IPS-15b (cell line): Measurements from ENCODE around the gene MPRIP.
"Not testable (repeated sequence)": the region's sequence is repeated elsewhere in the genome, so short reads cannot be mapped to it uniquely, and the experiment has no call there.

ENCODE experiments used
- H3K27me3 ChIP-seq: one replicate; pipeline ENCODE4 v1.6.1; 2013; ENCODE audit warnings: low read length; ENCODE audit not compliant: control insufficient read depth, insufficient read depth
- H3K36me3 ChIP-seq: one replicate; pipeline ENCODE4 v1.6.1; 2013; ENCODE audit warnings: low read length; ENCODE audit not compliant: control insufficient read depth, insufficient read depth
- H3K4me1 ChIP-seq: one replicate; pipeline ENCODE4 v1.6.1; 2013; ENCODE audit warnings: mild to moderate bottlenecking, low read length; ENCODE audit not compliant: control insufficient read depth, insufficient read depth
- H3K4me3 ChIP-seq: one replicate; pipeline ENCODE4 v1.5.1; 2013; ENCODE audit warnings: low read depth, low read length
- H3K9ac ChIP-seq: one replicate; pipeline ENCODE4 v1.6.1; 2013; ENCODE audit warnings: low read depth, mild to moderate bottlenecking, low read length
- H3K9me3 ChIP-seq: one replicate; pipeline ENCODE4 v1.6.1; 2013; ENCODE audit warnings: mild to moderate bottlenecking, low read length; ENCODE audit not compliant: control insufficient read depth, insufficient read depth

The MPRIP gene

DNA sequence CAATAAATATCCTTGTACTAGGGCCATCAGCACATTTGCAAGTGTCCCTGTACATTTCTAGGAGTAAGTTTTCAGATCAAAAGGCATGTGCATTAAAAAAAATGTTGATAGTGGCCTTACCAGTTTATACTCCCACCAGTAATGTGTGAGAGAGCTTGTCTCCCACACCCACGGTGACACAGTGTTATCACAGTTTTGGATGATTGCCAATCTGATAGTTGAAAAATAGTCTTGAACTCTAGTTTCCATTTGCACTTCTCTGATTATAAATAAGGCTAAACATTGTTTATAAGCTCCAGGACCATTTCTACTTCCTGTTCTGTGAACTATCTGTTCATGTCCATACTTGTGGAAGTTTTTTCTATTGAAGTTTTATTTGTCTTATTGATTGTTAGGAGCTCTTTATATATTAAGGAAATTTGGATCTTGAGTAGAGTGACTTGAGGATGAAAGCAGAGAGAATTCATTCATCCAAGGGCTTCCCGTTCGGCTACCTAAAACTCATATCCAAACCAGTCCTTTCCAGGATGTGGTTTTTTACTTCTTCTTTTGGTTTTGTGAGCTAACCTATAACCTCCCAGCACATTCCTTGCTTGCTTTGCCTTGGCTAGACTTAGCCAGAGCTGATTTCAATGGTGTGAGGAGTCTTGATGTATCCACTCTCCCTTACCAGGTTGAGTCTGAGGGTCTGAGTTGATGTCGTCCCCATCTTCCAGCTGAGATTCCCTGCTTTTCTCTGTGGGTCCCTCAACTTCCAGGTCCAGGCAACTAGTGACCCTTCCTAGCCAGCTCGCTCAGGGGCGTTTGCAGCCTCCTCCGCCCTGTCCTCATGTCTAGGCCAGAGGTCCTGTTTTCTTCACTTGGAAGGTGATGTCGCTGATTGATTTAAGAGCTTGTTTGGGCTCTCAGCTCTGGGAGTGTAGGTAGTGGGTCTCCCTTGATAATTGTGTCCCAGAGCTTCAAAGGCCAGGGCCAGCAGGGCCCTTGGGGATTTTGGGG is 25.8 kb upstream of the MPRIP start:
- H3K9me3 ChIP-seq, H3K36me3 ChIP-seq, H3K27me3 ChIP-seq, H3K4me3 ChIP-seq, H3K4me1 ChIP-seq, H3K9ac ChIP-seq: not testable (repeated sequence)

DNA sequence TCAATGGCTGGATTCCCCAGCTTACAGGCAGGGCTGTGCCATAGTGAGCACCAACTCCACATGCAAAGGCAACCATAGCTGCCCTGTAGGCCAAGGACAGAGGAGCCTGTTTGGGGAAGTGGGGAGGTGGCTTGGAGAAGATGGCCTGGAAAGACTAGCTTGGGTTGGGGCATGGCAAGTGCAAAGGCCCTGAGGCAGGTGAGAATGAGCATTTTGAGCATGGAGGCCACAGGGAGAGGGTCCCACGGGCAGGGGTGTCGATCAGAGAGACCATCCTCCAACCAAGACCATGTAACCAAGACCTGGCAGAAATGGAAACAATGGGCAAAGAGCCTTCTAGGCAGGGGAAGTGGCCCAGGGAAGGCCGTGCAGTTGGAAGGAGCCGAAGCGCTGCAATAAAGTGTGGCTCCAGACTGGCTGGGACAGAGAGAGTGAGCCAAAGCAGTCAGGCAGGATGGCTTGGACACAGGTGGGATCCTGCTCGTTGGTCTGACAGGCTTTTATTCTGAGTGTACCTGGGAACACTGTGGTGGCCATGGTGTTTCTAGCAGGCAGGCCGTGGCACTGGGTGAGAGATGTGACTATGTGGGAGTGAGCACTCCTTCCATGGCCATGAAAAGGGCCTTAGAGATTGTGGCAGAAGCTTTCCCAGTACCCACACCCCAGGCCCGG is 24.8 kb upstream of the MPRIP start:
- Histone ChIP-seq H3K9ac (no peak overlapping the region), H3K4me3 (no peak overlapping the region), H3K27me3 (no peaks in the 10 kb centered on the region), H3K4me1 (no peaks in the 10 kb centered on the region), H3K9me3 (no peaks in the 10 kb centered on the region), H3K36me3 (no peaks in the 10 kb centered on the region)

DNA sequence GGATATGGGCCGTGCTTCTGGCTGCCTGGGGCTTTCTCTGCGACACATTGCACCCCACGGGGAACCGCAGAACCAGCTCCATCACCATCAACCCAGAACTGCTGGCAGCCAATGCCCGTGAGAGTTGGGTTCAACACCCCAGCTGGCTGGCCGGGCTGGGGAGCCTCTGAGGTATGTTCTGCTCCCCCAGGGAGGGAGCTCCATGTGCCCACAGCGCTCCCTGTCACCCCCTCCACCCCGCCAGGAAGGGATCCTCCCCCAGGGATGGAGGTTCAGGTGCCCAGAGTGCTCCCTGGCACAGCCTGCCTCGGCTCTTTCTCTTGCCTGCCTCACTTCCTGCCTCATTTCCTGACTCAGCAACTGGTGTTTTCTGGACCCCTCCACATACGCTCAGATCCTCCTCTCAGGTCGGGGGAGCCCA is 24.2 kb upstream of the MPRIP start:
- H3K9ac ChIP-seq, result no peak overlapping the region
- H3K9me3 ChIP-seq, result no peaks in the 10 kb centered on the region
- H3K4me3 ChIP-seq, result no peak overlapping the region
- no peaks in the 10 kb centered on the region for H3K36me3 ChIP-seq
- no peaks in the 10 kb centered on the region for H3K27me3 ChIP-seq
- no peaks in the 10 kb centered on the region for H3K4me1 ChIP-seq

DNA sequence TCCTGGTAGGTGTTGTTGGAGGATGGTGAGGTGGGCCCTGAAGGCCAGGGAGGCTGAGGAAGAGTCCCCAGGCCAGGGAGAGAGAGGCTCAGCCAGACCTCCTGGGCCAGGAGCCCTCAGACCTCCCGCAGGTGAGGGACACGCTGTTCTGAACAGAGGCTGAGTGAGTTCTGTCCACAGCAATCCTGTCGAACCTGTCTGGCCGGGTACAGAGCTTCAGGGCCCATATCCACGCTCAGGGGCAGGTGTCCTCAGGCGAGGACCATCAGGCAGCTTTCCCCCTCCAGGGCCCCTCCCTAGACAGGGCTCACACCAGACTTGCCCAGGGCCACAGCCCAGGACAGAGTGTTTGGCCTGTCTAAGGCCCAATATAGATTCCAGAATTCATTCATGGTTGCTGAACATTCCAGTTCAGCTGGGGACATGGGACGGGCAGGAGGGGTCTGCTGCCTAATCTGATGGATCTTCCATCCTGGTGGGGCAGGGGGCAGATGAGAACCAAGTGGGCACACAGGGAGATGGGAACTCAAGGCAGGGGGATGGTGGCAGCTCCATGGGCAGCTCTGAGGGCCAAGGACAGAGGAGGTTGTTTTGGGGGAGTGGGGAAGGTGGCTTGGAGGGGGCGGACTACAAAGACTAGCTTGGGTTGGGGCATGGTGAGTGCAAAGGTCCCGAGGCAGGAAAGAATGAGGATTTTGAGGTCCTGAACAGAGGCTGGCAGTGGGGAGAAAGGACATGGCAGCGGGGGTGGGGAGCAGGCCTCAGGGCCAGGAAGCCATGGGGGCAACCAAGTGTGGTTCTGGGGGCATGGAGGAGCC is 23.4 kb upstream of the MPRIP start:
- Histone ChIP-seq H3K9ac (no peak overlapping the region), H3K4me3 (no peak overlapping the region), H3K4me1 (no peaks in the 10 kb centered on the region), H3K9me3 (no peaks in the 10 kb centered on the region), H3K36me3 (no peaks in the 10 kb centered on the region), H3K27me3 (no peaks in the 10 kb centered on the region)

DNA sequence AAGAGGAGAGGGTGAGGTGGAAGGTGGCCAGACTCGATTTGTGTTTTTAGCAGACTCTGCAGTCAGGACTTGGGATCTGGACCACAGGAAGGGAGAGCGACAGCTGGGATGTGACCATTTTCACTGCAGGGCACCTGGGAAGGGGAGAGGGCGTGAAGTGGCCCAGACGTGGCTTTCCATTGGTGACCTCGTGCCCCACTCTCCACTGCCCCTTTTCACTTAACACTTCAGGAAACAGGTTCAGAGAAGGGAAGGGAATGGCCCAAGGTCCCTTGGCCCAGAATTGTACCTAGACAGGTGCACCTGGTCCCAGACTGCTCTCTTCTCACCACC is 22.9 kb upstream of the MPRIP start:
- Histone ChIP-seq H3K36me3 (no peaks in the 10 kb centered on the region), H3K27me3 (no peaks in the 10 kb centered on the region), H3K9ac (no peak overlapping the region), H3K4me3 (no peak overlapping the region), H3K4me1 (no peaks in the 10 kb centered on the region), H3K9me3 (no peaks in the 10 kb centered on the region)

DNA sequence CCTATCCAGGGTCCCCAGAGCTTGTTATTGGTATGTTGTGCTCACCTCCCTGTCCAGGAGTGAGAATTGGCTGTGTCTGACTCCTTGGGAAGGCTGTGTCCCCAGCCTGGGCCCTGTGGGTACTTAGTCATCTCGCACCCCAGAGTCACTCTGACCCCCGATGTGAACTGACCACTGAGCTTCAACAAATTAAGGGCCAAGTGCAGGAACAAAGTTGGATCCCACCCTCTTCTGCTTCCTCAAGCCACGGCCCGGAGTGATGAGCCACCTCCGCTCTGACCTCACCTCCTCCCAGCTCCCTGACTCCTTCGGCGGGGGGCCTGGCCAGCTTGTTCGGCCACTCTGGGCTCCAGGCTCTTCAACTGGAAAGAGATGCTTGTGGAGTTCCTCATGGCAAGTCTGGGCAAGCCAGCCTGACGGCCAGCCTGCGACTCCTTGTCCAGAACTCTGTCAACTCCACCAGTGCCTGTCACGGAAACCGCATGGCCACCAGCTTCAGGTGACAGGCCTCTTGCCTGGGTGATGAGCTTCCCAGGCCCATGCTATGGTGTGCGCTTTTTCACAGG is 22.3 kb upstream of the MPRIP start:
- H3K4me3 ChIP-seq, result no peak overlapping the region
- no peaks in the 10 kb centered on the region for H3K9me3 ChIP-seq
- H3K36me3 ChIP-seq, result no peaks in the 10 kb centered on the region
- H3K9ac ChIP-seq, result no peak overlapping the region
- H3K27me3 ChIP-seq, result no peaks in the 10 kb centered on the region
- H3K4me1 ChIP-seq, result no peaks in the 10 kb centered on the region

DNA sequence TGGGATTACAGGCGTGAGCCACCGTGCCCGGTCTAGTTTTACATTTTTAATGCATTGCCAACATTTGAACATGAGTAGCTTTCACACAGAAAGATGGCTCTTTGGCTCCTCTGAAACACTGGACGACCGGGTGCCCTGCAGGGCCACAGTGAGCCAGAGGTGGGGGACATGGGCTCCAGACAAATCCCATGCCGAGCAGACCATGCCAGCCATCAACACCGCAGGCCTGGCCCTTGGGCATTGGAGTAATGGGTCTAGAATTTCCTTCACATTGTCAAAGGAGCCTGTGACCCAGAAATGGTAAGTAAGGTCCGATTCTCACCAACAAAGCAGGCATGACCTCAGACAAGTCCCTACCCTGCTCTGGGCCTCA is 21.4 kb upstream of the MPRIP start:
- no peak overlapping the region for H3K9ac ChIP-seq
- H3K4me1 ChIP-seq, result no peaks in the 10 kb centered on the region

DNA sequence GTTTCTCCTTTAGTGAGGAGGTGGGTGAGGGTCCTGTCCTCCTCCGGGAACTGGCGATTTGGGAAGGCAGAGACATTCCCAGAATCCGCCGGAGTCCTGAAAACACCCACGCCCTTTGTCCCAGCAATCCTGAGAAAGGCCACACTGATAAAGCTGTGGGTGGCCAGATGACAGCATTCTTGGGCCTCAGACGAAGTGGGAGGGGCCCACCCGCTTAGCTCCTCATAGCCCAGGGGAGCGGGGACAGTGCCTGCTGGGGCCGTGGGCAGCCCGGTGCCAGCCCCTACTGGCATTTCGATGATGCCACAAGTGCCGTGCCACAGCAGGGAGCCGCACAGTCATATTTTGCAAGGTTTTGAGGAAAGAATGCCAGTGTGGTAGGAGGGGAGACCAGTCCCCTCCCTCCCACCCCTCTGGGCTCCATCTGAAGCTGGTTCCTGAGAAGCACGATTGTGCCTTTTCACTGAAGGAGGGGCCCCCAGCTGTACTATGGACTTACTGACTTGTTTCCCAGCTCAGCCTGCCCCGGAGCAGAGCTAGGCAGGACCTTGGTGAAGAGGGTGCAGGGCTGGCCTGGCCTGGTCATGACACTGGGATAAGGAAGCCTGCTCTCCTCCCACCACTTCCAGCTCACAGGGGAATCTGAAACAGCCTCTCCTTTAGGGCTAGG is 20.9 kb upstream of the MPRIP start:
- H3K27me3 ChIP-seq, result no peaks in the 10 kb centered on the region
- H3K4me3 ChIP-seq, result no peak overlapping the region
- H3K36me3 ChIP-seq, result no peaks in the 10 kb centered on the region
- H3K9me3 ChIP-seq, result no peaks in the 10 kb centered on the region
- no peaks in the 10 kb centered on the region for H3K4me1 ChIP-seq
- H3K9ac ChIP-seq, result no peak overlapping the region

More for the DNA sequence above, 21.4 kb upstream of the MPRIP start:
- Histone ChIP-seq H3K36me3 (no peaks in the 10 kb centered on the region), H3K4me3 (no peak overlapping the region), H3K27me3 (no peaks in the 10 kb centered on the region), H3K9me3 (no peaks in the 10 kb centered on the region)

DNA sequence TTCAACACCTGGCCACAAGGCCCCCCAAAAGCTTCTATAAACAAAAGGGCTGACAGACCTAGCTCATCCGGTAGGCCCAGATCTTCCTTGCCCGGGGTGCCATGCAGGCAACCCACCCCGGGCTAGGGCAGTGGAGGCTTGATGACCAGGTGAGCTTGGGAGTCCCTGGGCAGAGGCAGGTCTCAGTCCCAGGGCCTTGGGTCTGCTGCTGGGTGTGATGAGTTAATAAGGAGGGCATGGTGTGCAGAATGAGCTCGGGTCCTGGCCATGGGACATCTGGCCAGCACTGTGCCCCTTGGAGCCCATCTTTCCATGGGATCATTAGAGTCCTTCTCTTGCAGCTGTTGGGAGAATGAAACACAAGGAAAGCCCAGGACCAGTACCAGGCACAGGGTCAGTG is 20.2 kb upstream of the MPRIP start:
- Histone ChIP-seq H3K9ac (no peak overlapping the region), H3K4me1 (no peaks in the 10 kb centered on the region), H3K27me3 (no peaks in the 10 kb centered on the region), H3K9me3 (no peaks in the 10 kb centered on the region), H3K36me3 (no peaks in the 10 kb centered on the region), H3K4me3 (no peak overlapping the region)

DNA sequence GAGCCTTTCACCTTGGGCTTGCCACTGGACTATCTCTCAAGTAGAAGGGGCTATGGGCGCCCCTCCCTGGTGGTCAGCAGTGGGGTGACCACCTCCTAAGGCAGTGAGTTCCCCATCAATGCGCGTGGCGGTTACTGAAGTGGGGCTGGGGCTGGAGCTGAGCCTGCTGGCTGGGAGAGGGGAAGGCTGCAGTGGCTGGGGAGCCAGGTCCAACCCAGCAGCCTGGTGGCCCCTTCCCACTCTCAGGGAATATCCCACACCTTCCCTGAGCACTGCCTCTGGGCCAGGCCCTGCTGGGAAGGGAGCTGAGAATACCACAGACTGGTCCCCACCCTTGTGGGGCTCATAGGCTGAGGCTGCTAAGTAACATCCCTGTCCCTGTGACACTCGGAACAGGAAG is 19.8 kb upstream of the MPRIP start:
- H3K4me1 ChIP-seq, result no peaks in the 10 kb centered on the region
- H3K36me3 ChIP-seq, result no peaks in the 10 kb centered on the region
- H3K9me3 ChIP-seq, result no peaks in the 10 kb centered on the region
- H3K9ac ChIP-seq, result no peak overlapping the region
- H3K4me3 ChIP-seq, result no peak overlapping the region
- H3K27me3 ChIP-seq, result no peaks in the 10 kb centered on the region

DNA sequence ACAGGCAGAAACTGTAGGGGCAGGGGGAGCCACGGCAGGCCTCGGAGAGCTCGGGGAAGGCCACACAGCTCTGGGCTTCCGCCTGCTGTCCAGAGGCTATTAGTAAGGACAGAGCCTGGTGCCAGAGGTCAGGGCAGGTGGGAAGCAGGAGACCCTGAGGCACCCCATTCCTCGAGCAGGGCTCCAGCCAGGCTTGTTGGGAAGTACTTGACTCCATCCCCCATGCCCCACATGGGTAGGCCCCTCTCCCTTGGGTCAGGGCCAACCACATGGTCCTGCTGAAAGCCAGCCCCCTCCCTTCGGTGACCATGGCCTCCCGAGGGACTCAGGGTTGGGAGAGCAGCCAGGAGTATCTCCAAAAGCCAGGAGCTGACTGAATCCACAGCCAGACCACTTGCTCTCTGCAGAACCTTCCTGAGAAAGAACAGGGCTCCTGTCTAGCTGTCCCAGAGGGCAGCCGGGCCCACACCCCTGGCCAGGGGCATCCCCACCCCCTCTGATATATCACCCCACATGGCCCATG is 17.4 kb upstream of the MPRIP start:
- no peaks in the 10 kb centered on the region for H3K36me3 ChIP-seq
- H3K9ac ChIP-seq, result no peak overlapping the region
- no peaks in the 10 kb centered on the region for H3K27me3 ChIP-seq
- H3K4me3 ChIP-seq, result no peak overlapping the region
- peaks cover 8% of the 10 kb centered on the region for H3K4me1 ChIP-seq
- H3K9me3 ChIP-seq, result no peaks in the 10 kb centered on the region
